GM18498 (cell line): Measurements from ENCODE around the gene STAT5A.
"Not testable (repeated sequence)": the region's sequence is repeated elsewhere in the genome, so short reads cannot be mapped to it uniquely, and the experiment has no call there.

Experiments
- ATAC-seq: cut with Tn5 transposase; IDR thresholded peaks from one replicate; pipeline ENCODE4 v1.9.1; 2021; ENCODE audit warnings: mild to moderate bottlenecking, moderate library complexity; ENCODE audit not compliant: unreplicated experiment

The STAT5A gene

DNA sequence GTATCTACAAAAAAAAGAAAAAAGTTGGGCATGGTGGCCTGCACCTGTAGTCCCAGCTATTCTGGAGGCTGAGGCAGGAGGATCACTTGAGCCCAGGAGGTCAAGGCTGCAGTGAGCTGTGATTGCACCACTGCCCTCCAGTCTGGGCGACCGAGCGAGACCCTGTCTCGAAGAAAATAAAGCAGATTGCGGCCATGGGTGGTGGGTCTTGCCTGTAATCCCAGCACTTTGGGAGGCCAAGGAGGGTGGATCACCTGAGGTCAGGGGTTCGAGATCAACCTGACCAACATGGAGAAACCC, 16.7 kb downstream of the STAT5A start:
- ATAC-seq: not testable (repeated sequence)

GRCh38 chr17:42305543-42306384, 17.5 kb downstream of the STAT5A start:
- ATAC-seq: no peak

GRCh38 chr17:42306385-42306667, 18.0 kb downstream of the STAT5A start:
- no peak for ATAC-seq

- no peak for ATAC-seq
These were observed 19.1 kb downstream of the STAT5A start for GRCh38 chr17:42307362-42307927.

DNA sequence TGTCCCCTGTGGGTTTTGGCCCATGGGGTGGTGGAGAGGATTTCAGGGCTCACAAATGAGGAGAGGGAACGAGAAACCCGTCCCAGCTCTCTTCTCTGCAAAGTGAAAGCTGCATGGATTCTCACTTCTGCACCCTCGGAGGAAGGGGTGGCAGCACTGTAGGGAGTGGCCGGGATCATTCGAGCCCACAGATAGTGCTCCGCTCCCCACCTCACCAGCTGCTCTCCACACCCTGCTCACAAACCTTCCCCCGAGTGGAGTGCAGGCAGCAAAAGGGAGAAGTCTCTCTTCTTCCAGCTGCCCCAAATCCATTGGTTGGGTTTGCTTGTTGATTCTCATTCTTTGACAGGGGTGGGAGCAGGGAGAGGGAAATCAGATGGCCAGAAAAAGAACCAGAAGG, 20.1 kb downstream of the STAT5A start:
- ATAC-seq: no peak

GRCh38 chr17:42309142-42309541, 20.8 kb downstream of the STAT5A start:
- no peak for ATAC-seq

- ATAC-seq: no peak
These were observed 21.9 kb downstream of the STAT5A start for GRCh38 chr17:42309986-42310786.

DNA sequence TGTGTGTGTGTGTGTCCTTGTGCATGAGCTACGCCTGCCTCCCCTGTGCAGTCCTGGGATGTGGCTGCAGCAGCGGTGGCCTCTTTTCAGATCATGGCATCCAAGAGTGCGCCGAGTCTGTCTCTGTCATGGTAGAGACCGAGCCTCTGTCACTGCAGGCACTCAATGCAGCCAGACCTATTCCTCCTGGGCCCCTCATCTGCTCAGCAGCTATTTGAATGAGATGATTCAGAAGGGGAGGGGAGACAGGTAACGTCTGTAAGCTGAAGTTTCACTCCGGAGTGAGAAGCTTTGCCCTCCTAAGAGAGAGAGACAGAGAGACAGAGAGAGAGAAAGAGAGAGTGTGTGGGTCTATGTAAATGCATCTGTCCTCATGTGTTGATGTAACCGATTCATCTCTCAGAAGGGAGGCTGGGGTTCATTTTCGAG, 22.5 kb downstream of the STAT5A start:
- ATAC-seq: no peak

DNA sequence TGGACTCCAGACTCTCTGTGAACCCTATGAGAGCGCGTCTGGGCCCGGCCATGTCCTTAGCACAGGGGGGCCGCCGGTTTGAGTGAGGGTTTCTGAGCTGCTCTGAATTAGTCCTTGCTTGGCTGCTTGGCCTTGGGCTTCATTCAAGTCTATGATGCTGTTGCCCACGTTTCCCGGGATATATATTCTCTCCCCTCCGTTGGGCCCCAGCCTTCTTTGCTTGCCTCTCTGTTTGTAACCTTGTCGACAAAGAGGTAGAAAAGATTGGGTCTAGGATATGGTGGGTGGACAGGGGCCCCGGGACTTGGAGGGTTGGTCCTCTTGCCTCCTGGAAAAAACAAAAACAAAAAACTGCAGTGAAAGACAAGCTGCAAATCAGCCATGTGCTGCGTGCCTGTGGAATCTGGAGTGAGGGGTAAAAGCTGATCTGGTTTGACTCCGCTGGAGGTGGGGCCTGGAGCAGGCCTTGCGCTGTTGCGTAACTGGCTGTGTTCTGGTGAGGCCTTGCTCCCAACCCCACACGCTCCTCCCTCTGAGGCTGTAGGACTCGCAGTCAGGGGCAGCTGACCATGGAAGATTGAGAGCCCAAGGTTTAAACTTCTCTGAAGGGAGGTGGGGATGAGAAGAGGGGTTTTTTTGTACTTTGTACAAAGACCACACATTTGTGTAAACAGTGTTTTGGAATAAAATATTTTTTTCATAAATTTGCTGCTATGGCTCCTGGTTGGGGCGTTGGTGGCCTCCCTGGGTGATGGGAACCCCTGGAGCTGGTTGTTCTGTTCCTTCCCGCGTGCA, 23.1 kb downstream of the STAT5A start:
- ATAC-seq: no peak

GRCh38 chr17:42312035-42312284, 23.7 kb downstream of the STAT5A start:
- ATAC-seq: no peak

DNA sequence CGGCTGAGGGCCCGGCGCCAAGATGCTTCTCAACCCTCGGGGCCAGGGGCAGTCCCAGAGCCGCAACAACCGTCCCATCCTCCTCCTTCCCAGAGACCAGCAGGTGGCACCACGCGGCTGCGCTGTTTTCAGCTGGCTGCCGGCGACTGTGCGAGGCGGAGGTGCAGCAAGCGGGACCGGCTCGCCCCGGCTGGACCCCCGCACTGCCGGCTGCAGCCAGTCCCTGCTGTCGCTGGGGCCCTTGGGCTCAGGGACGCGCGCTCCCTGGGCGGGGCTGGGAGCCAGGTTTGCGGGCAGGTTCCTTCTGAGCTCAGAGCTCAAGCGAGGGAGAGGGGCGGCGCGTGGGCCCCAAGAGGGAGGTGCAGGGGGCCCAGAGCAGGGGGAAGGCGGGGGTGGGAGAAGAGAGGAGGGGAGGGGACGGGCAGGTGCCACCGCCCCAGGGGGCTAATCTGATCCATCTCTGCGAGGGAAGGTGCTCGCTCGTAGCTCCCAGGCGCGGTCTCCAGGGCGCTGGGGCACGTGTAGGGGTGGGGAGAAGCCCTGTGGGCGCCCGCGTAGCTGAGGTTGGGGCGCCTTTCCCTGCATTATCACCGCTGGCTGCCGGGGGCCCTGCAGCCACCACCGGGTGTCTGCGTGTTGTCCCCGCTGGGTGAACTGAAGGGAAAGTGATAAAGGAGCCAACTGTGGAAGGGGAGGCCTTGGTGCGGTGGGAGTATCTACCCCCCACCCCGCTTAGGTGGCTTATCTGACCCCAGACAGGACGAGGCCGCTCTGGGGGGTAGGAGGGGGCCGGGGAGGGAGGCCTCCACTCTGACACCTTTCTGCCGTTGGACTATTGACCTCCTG, 24.2 kb downstream of the STAT5A start:
- peak; percentile 58 for ATAC-seq

DNA sequence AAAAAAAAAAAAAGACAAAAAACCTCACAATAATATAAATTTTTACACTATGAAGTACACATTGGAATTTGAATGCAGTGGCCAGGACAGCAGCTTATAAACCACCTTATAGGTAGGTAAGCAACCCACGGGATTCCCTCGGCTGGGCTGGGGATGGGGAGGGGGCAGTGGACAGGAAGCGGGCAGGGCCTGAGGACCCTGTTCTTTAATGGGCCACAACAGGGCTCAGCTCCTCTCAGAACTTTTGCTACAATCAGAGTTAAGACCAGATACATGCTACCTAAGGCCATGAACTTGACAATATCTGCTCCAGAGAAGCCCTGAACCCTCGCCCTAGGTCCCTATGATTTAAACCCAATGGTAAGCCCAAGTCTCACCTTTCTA, 25.1 kb downstream of the STAT5A start:
- no peak for ATAC-seq

DNA sequence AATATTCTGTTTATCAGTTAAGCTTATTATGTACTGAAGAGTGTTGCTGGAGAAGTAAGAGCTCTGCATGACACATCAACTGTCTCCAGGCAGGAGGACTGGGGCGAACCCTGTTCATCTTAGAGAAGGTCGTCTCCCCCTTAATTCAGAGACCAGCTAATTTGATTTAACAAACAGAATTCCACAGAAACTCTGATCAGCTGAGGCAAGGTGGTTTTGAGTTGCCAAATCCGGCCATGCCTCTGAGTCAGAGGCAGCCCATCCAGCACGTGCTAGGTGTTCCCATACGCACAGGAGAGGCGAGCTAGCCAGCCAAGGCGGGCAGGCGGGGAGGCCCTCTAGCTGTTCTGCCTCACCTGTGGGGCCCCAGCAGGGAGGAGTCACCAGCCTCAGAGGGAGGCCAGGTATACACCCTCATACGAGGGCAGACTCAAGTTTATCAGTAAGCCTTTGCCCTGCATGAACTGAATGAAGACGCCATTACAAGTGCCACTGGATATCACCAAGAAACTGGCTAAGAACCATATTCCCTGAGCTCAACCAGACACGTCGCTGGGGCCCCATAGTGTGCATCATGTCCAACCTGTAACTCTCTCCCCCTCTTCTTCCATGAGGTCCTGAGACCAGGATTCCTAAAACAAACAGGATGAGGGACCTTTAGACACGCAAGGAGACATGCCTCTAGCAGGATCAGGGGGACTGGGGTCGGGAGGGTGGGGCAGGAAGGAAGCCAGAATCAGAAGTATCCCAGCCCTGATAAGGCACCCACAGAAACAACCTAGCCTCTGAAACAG, 25.7 kb downstream of the STAT5A start:
- no peak for ATAC-seq

GRCh38 chr17:42315402-42316156, 27.3 kb downstream of the STAT5A start:
- no peak for ATAC-seq

GRCh38 chr17:42316755-42317154, 28.5 kb downstream of the STAT5A start:
- no peak for ATAC-seq

GRCh38 chr17:42317266-42317845, 29.1 kb downstream of the STAT5A start:
- ATAC-seq: no peak

DNA sequence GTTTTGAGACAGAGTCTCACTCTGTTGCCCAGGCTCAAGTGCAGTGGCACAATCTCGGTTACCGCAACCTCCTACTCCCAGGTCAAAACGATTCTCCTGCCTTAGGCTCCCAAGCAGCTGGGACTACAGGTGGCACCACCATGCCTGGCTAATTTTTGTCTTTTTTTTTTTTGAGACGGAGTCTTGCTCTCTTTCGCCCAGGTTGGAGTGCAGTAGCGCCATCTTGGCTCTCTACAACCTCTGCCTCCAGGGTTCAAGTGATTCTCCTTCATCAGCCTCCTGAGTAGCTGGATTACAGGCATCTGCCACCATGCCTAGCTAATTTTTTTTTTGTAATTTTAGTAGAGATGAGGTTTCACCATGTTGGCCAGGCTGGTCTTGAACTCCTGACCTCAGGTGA, 29.7 kb downstream of the STAT5A start:
- ATAC-seq: not testable (repeated sequence)

DNA sequence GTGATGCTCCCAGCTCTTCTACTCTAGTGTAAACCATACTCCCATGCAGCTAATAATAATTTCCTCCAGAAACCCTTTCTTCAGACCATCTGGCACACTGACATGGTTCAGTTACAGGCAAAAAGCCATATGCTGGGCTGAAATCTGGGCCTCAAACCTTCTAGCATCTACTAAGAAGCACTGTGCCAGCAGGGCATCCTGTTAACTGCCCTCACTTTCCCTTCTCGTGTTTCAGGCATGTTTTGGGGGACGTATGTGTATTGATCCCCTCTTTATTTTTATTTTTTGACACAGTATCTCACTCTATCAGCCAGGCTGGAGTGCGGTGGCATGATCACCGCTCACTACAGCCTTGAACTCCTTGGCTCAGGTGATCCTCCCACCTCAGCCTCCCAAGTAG, 33.3 kb downstream of the STAT5A start:
- no peak for ATAC-seq
